NCI-H1048 (cell line): Measurements from ENCODE around the gene ADAM10.
"Not testable (repeated sequence)": the region's sequence is repeated elsewhere in the genome, so short reads cannot be mapped to it uniquely, and the experiment has no call there.

ENCODE experiments used
- DNase-seq: peaks from one replicate; lab custom pipeline; 2025; lab: John Stamatoyannopoulos, UW

The ADAM10 gene

GRCh38 chr15:58676766-58677165, 72.7 kb downstream of the ADAM10 start:
- DNase-seq = no peak

- DNase-seq = no peak
Observed at GRCh38 chr15:58671186-58671585, 78.3 kb downstream of the ADAM10 start.

- DNase-seq = no peak
Observed at GRCh38 chr15:58669108-58669507, 80.4 kb downstream of the ADAM10 start.

GRCh38 chr15:58666957-58667356, 82.5 kb downstream of the ADAM10 start:
- no peak for DNase-seq

- no peak for DNase-seq
Observed at GRCh38 chr15:58665672-58666071, 83.8 kb downstream of the ADAM10 start.

- no peak for DNase-seq
Observed at GRCh38 chr15:58650102-58650501, 99.4 kb downstream of the ADAM10 start.

- DNase-seq = no peak
Observed at GRCh38 chr15:58649175-58649574, 100.3 kb downstream of the ADAM10 start.

GRCh38 chr15:58643996-58644395, 105.5 kb downstream of the ADAM10 start:
- no peak for DNase-seq

GRCh38 chr15:58641660-58642059, 107.8 kb downstream of the ADAM10 start:
- DNase-seq = no peak

- DNase-seq = no peak
Observed at GRCh38 chr15:58639992-58640391, 109.5 kb downstream of the ADAM10 start.

- DNase-seq = no peak
Observed at GRCh38 chr15:58639002-58639756, 110.3 kb downstream of the ADAM10 start.

- no peak for DNase-seq
Observed at GRCh38 chr15:58632789-58633188, 116.7 kb downstream of the ADAM10 start.

GRCh38 chr15:58631319-58631718, 118.2 kb downstream of the ADAM10 start:
- DNase-seq = no peak

GRCh38 chr15:58629625-58630024, 119.9 kb downstream of the ADAM10 start:
- DNase-seq = no peak

- DNase-seq = no peak
Observed at GRCh38 chr15:58628206-58628947, 121.1 kb downstream of the ADAM10 start.

GRCh38 chr15:58627701-58628100, 121.8 kb downstream of the ADAM10 start:
- no peak for DNase-seq

- DNase-seq = no peak
Observed at GRCh38 chr15:58627046-58627445, 122.5 kb downstream of the ADAM10 start.

- DNase-seq = no peak
Observed at GRCh38 chr15:58626378-58626777, 123.1 kb downstream of the ADAM10 start.

- DNase-seq = no peak
Observed at GRCh38 chr15:58622877-58623276, 126.6 kb downstream of the ADAM10 start.

- DNase-seq = not testable (repeated sequence)
Observed at GRCh38 chr15:58620268-58620667, 129.2 kb downstream of the ADAM10 start.

- no peak for DNase-seq
Observed at GRCh38 chr15:58616171-58616570, 133.3 kb downstream of the ADAM10 start.

- no peak for DNase-seq
Observed at GRCh38 chr15:58611731-58612676, 137.5 kb downstream of the ADAM10 start.
